Loucy (cell line): Measurements from ENCODE around the gene RGMB.
"Not testable (repeated sequence)": the region's sequence is repeated elsewhere in the genome, so short reads cannot be mapped to it uniquely, and the experiment has no call there.

ENCODE experiments used
- H2AFZ ChIP-seq: fragments of 200-600 bp; sonication (generic); 2 replicates; pipeline ENCODE4 v1.6.0; 2016; ENCODE audit warnings: antibody characterized with exemption, mild to moderate bottlenecking, low read length, moderate library complexity
- H3F3A ChIP-seq: fragments of 200-600 bp; 2 replicates; pipeline ENCODE4 v1.6.0; 2016; ENCODE audit warnings: antibody characterized with exemption, low read depth, mild to moderate bottlenecking
- H3K27me3 ChIP-seq: fragments of 200-600 bp; sonication (generic); 2 replicates; pipeline ENCODE4 v1.6.1; 2014; ENCODE audit warnings: low read length, mild to moderate bottlenecking; ENCODE audit not compliant: insufficient read depth, poor library complexity, severe bottlenecking
- H3K36me3 ChIP-seq: fragments of 200-600 bp; sonication (generic); 2 replicates; pipeline ENCODE4 v1.6.1; 2016; ENCODE audit warnings: low read length; ENCODE audit not compliant: insufficient read depth
- H3K4me1 ChIP-seq: fragments of 200-600 bp; sonication (generic); 2 replicates; pipeline ENCODE4 v1.5.1; 2014; ENCODE audit warnings: low read length, mild to moderate bottlenecking; ENCODE audit not compliant: insufficient read depth, poor library complexity, severe bottlenecking
- H3K4me2 ChIP-seq: fragments of 200-600 bp; sonication (generic); 2 replicates; pipeline ENCODE4 v1.6.0; 2014; ENCODE audit warnings: antibody characterized with exemption, low read length, low read depth, mild to moderate bottlenecking; ENCODE audit not compliant: poor library complexity, severe bottlenecking
- H3K4me3 ChIP-seq: fragments of 200-600 bp; sonication (generic); 2 replicates; pipeline ENCODE4 v1.5.1; 2014; ENCODE audit warnings: low read length, mild to moderate bottlenecking, mixed read lengths; ENCODE audit not compliant: poor library complexity, severe bottlenecking
- H3K79me2 ChIP-seq: fragments of 200-600 bp; sonication (generic); 2 replicates; pipeline ENCODE4 v1.6.1; 2014; ENCODE audit warnings: low read length; ENCODE audit not compliant: insufficient read depth
- H3K9ac ChIP-seq: fragments of 200-600 bp; sonication (generic); 2 replicates; pipeline ENCODE4 v1.6.0; 2014; ENCODE audit warnings: mild to moderate bottlenecking, low read depth, low read length, moderate library complexity; ENCODE audit not compliant: poor library complexity, severe bottlenecking
- H3K9me2 ChIP-seq: fragments of 200-600 bp; sonication (generic); replicated peaks from 2 replicates; pipeline ENCODE4 v1.6.1; 2016; ENCODE audit warnings: low read depth, low read length, mixed read lengths
- H3K9me3 ChIP-seq: fragments of 200-600 bp; sonication (generic); 2 replicates; pipeline ENCODE4 v1.6.1; 2014; ENCODE audit warnings: mild to moderate bottlenecking, antibody characterized with exemption, low read length, low read depth; ENCODE audit not compliant: insufficient read depth
- H4K20me1 ChIP-seq: fragments of 200-600 bp; sonication (generic); 2 replicates; pipeline ENCODE4 v1.6.0; 2014; ENCODE audit warnings: antibody characterized with exemption, low read length, mild to moderate bottlenecking; ENCODE audit not compliant: insufficient read depth, poor library complexity, severe bottlenecking
- CTCF ChIP-seq: fragments of 200-600 bp; sonication (generic); conservative IDR thresholded peaks from 2 replicates; pipeline ENCODE4 v1.5.1; 2014; ENCODE audit warnings: mild to moderate bottlenecking, antibody characterized with exemption, low read length
- EZH2phosphoT487 ChIP-seq: fragments of 200-600 bp; IDR thresholded peaks from 2 replicates; pipeline ENCODE4 v1.6.1; 2018; ENCODE audit warnings: antibody characterized with exemption, mild to moderate bottlenecking, moderate library complexity, borderline replicate concordance

The RGMB gene

DNA sequence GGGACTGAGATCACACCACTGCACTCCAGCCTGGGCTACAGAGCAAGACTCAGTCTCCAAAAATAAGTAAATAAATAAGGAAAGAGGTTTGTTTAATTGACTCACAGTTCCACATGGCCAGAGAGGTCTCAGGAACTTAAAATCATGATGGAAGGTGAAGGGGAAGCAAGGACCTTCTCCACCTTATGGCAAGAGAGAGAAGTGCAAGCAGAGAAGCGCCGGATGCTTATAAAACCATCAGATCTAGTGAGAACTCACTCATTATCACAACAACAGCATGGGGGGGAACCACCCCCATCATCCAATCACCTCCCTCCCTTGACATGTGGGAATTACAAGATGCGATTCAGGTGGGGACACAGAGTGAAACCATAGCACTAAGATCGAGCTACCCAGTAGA, 22.8 kb upstream of the RGMB start:
- no peak overlapping the region for H3K4me3 ChIP-seq
- no peaks in the 10 kb centered on the region for H3K36me3 ChIP-seq
- no peaks in the 10 kb centered on the region for H3K4me1 ChIP-seq
- H3K79me2 ChIP-seq = no peaks in the 10 kb centered on the region
- no peak overlapping the region for H3K9ac ChIP-seq
- H2AFZ ChIP-seq = no peak overlapping the region
- H3K27me3 ChIP-seq = no peaks in the 10 kb centered on the region
- no peaks in the 10 kb centered on the region for H3K9me3 ChIP-seq
- no peaks in the 10 kb centered on the region for H4K20me1 ChIP-seq
- H3K4me2 ChIP-seq = no peak overlapping the region
- H3K9me2 ChIP-seq = no peaks in the 10 kb centered on the region
- H3F3A ChIP-seq = no peaks in the 10 kb centered on the region
- TF ChIP-seq CTCF = peak; percentile 36; the same call in 1 of the 2 replicates
- no peak for TF ChIP-seq EZH2phosphoT487

GRCh38 chr5:98752331-98752730, 21.1 kb upstream of the RGMB start:
- not testable (repeated sequence) for H3K9ac ChIP-seq, H3K79me2 ChIP-seq, H3K9me2 ChIP-seq, H2AFZ ChIP-seq, H4K20me1 ChIP-seq, H3K9me3 ChIP-seq, H3K4me1 ChIP-seq, H3K27me3 ChIP-seq, H3K4me3 ChIP-seq, H3K4me2 ChIP-seq, H3K36me3 ChIP-seq, H3F3A ChIP-seq

GRCh38 chr5:98752801-98753200, 20.7 kb upstream of the RGMB start:
- H4K20me1 ChIP-seq, H3K4me3 ChIP-seq, H2AFZ ChIP-seq, H3K4me2 ChIP-seq, H3K4me1 ChIP-seq, H3F3A ChIP-seq, H3K27me3 ChIP-seq, H3K36me3 ChIP-seq, H3K79me2 ChIP-seq, H3K9me2 ChIP-seq, H3K9me3 ChIP-seq, H3K9ac ChIP-seq: not testable (repeated sequence)

DNA sequence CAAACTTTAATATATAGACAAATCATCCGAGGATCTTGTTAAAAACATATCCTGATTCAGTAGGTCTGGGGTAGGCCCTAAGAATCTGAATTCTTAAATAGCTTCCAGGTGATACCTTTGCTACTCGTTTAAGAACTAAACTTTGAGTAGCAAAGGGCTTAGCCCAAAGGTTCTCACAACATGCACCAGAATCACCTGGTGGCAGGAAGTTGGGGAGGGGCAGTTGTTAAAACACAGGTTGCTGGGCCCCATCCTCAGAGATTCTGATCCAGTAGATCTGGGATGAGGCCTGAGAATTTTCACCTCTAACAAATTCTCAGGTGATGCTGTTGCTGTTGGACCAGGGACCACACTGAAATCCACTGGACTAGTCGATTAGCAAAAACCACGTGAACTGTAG, 20.0 kb upstream of the RGMB start:
- Histone ChIP-seq H4K20me1 (no peaks in the 10 kb centered on the region), H3F3A (no peaks in the 10 kb centered on the region), H3K4me3 (no peak overlapping the region), H3K79me2 (no peaks in the 10 kb centered on the region), H3K4me1 (no peaks in the 10 kb centered on the region), H3K9ac (no peak overlapping the region), H3K36me3 (no peaks in the 10 kb centered on the region), H3K4me2 (no peak overlapping the region), H3K27me3 (no peaks in the 10 kb centered on the region), H3K9me3 (no peaks in the 10 kb centered on the region), H2AFZ (no peak overlapping the region), H3K9me2 (no peaks in the 10 kb centered on the region)
- TF ChIP-seq EZH2phosphoT487 = no peak
- TF ChIP-seq CTCF = no peak
